Spleen (tissue), 7 donors: ENCODE measurements around the gene THOC5.
"Not testable (repeated sequence)": the region's sequence is repeated elsewhere in the genome, so short reads cannot be mapped to it uniquely, and the experiment has no call there.

Experiments used
- CTCF ChIP-seq, 11 experiments: fragments of 200-600 bp in 7 of 11; fragments of 450-650 bp in 4 of 11; sonication (generic) in 4 of 11; IDR thresholded peaks in 8 of 11; conservative IDR thresholded peaks in 3 of 11; 1 replicate in 7 of 11; 2 replicates in 4 of 11; pipeline versions ENCODE4 v1.4.0 to v1.8.0; 2016 to 2021; ENCODE audit warnings: antibody characterized with exemption in 11 of 11, inconsistent platforms in 4 of 11, mild to moderate bottlenecking in 1 of 11
- POLR2A ChIP-seq, 3 donors: fragments of 450-650 bp; IDR thresholded peaks; one replicate each; pipeline ENCODE4 v1.5.1; 2017; ENCODE audit warnings: antibody characterized with exemption in 3 of 3, mild to moderate bottlenecking in 1 of 3
- POLR2AphosphoS5 ChIP-seq, 3 donors: sonication (generic); formaldehyde crosslinking; IDR thresholded peaks; one replicate each; pipeline ENCODE4 v1.5.1; 2017; ENCODE audit warnings: antibody characterized with exemption in 3 of 3
- donor health status: DM: no; HTN: no; CAD: no; lungs with moderate emphysema.
- donor health status: DM: no; HTN: no; CAD: no.
- donor health status: DM: no; HTN: no; CAD: no.

- not testable (repeated sequence) for TF ChIP-seq POLR2A (IDR thresholded peaks at IDR 0.05); POLR2AphosphoS5 (IDR thresholded peaks at IDR 0.05); CTCF (IDR thresholded peaks at IDR 0.05 in 8 of 11, conservative IDR thresholded peaks at IDR 0.05 in 3 of 11)
Observed at GRCh38 chr22:29552357-29552756, 1.2 kb downstream of the THOC5 start.
